ENCODE measurements around the gene TANK.

DNA sequence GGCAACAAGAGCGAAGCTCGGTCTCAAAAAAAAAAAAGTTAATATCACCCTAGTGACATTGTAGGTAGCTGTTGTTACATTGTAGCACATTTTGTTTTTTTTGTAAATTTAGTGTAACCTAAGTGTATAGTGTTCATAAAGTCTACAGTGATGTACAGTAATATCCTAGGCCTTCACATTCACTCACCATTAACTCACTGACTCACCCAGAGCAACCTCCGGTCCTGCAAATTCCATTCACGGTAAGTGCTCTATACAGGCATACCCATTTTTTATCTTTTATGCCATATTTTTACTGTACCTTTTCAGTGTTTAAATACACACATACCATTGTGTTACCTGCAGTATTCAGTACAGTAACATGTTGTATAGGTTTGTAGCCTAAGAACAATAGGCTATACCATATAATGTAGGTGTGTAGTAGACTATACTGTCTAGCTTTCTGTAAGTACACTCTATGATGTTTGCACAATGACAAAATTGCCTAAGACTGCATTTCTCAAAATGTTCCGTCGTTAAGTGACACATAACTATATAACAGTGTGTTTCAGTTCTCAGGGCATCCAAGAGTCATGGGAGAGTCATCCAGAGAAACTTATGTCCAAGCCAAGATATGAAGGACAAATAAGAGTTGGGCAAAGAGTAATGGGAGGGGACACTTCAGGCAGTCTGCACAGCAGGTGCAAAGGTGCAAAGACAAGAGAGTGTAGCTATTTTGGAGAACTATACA is 68.4 kb downstream of the TANK start:
- TF ChIP-seq, protein P1, sequence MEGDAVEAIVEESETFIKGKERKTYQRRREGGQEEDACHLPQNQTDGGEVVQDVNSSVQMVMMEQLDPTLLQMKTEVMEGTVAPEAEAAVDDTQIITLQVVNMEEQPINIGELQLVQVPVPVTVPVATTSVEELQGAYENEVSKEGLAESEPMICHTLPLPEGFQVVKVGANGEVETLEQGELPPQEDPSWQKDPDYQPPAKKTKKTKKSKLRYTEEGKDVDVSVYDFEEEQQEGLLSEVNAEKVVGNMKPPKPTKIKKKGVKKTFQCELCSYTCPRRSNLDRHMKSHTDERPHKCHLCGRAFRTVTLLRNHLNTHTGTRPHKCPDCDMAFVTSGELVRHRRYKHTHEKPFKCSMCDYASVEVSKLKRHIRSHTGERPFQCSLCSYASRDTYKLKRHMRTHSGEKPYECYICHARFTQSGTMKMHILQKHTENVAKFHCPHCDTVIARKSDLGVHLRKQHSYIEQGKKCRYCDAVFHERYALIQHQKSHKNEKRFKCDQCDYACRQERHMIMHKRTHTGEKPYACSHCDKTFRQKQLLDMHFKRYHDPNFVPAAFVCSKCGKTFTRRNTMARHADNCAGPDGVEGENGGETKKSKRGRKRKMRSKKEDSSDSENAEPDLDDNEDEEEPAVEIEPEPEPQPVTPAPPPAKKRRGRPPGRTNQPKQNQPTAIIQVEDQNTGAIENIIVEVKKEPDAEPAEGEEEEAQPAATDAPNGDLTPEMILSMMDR (IDR thresholded peaks at IDR 0.05 in 2 of 3, conservative IDR thresholded peaks at IDR 0.05 in 1 of 3; ENCODE audit: borderline replicate concordance in 1 of 3, insufficient read depth in 1 of 3, low read depth in 2 of 3, low read length in 2 of 3) = no peak
- TF ChIP-seq SIN3A (IDR thresholded peaks at IDR 0.05; ENCODE audit: low read depth) = no peak
- TF ChIP-seq POLR2AphosphoS5 (IDR thresholded peaks at IDR 0.05; ENCODE audit: low read depth, low read length) = no peak
- TF ChIP-seq MAX (IDR thresholded peaks at IDR 0.05) = no peak
- TF ChIP-seq TCF7L2 (IDR thresholded peaks at IDR 0.05; ENCODE audit: borderline replicate concordance, extremely low read depth, insufficient read depth, insufficient read length) = no peak
- TF ChIP-seq ELF1 (IDR thresholded peaks at IDR 0.05; ENCODE audit: borderline replicate concordance, low read depth) = no peak
- no peak for TF ChIP-seq CEBPB (IDR thresholded peaks at IDR 0.05; ENCODE audit: low read depth)
- no peak for TF ChIP-seq EGR1 (IDR thresholded peaks at IDR 0.05; ENCODE audit: low read depth)
- no peak for TF ChIP-seq POLR2A (IDR thresholded peaks at IDR 0.05; ENCODE audit: borderline replicate concordance, extremely low read depth, insufficient read depth, insufficient read length)
- TF ChIP-seq YY1 (IDR thresholded peaks at IDR 0.05; ENCODE audit: extremely low read depth, insufficient replicate concordance, low read depth, low read length) = no peak
- no peak for TF ChIP-seq ZNF274 (IDR thresholded peaks at IDR 0.05; ENCODE audit: low read depth, low read length)

All from HCT116 (cell line).